Measurements from ENCODE around the gene NTNG1. TPM values are rescaled to one million over a fixed set of nuclear protein-coding genes. Genes with fewer than 3 reads are reported as not detected.
A peak's percentile ranks its signal among the peaks of the same experiment; 100 is the strongest.

NTNG1 gene
- total RNA-seq, 4 donors from 2014 or later, result 0.41 to 1.3 TPM; not detected in 2

DNA sequence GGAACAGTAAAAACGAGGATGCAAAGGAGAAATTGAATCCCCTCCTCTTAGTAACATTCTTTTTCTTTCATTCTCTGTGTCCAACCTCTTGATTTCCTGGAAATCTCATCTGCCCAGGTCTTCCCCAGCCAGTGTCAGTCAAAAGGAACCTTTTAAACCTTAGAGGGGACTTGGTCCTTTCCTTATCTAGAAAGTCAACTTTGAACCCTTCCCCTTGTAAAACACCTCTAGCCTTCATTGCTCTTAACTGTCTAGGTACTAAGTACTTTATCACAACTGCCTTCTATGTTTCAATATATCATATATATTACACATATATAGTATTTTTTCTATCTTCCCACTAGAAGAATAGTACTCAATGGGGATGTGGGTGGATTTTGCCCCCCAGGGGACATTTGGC is 282.1 kb downstream of the NTNG1 start:
- Histone ChIP-seq H3K36me3 (no peaks in the 10 kb centered on the region), H3K9me3 (no peaks in the 10 kb centered on the region), H3K4me1 (no peaks in the 10 kb centered on the region), H3K27ac (no peak overlapping the region), H3K4me3 (no peak overlapping the region), H3K27me3 (no peaks in the 10 kb centered on the region)
- TF ChIP-seq, protein P1, sequence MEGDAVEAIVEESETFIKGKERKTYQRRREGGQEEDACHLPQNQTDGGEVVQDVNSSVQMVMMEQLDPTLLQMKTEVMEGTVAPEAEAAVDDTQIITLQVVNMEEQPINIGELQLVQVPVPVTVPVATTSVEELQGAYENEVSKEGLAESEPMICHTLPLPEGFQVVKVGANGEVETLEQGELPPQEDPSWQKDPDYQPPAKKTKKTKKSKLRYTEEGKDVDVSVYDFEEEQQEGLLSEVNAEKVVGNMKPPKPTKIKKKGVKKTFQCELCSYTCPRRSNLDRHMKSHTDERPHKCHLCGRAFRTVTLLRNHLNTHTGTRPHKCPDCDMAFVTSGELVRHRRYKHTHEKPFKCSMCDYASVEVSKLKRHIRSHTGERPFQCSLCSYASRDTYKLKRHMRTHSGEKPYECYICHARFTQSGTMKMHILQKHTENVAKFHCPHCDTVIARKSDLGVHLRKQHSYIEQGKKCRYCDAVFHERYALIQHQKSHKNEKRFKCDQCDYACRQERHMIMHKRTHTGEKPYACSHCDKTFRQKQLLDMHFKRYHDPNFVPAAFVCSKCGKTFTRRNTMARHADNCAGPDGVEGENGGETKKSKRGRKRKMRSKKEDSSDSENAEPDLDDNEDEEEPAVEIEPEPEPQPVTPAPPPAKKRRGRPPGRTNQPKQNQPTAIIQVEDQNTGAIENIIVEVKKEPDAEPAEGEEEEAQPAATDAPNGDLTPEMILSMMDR (IDR thresholded peaks at IDR 0.05), result no peak
- TF ChIP-seq POLR2A (IDR thresholded peaks at IDR 0.05), result no peak
- WGBS, 2 donors, result 60 to 67% methylated on average over 1 of the region's 1 CpG
- no peak for DNase-seq
- intact Hi-C loops (cut with DNase I), result no loop called here

DNA sequence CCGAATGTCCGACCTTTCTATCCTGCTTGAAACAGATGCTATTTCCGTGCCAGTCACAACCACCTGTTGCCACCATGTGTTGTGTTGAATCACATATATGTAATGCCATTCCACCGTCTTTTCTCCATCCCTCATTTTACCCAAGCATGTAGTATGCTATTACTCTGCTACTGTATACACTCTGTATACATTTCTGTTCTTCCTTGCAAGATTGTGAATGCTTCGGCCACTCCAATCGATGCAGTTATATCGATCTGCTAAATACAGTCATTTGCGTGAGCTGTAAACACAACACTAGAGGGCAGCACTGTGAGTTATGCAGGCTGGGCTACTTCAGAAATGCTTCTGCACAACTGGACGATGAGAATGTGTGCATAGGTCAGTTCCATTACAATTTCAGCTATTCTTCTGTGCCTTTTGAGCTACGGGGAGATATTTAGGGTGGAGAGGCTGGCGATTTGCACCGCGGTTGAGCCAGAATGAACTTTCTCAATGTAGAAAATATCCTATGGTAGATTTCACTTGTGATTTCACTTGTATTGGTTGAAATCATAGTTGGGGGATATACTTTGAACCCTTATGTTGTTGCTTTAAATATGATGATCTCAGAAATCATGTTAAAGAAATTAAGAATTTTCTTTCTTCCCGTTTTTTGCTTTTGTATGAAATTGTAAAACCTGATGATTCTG is 289.8 kb downstream of the NTNG1 start:
- intact Hi-C loops (cut with DNase I), result no loop called here

DNA sequence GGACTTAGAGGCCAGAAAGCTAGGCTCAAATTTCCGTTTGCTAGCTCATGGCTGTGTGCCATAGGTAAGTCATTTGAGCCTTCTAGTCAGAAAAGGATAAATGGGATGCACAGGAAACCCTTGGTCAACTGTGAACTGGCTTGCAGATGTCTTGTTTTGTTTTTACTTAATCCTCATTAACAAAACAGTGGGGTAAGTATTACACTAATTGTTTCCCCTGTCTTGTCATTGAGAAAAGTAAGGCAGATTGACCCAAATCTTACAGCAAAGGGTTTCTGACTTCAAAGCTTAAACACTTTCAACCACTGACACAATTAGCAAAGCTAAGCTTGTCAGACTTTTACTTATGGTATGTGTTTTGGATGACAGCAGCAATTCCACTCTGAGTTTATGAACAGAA is 291.3 kb downstream of the NTNG1 start:
- no peaks in the 10 kb centered on the region for H3K4me1 ChIP-seq
- no peaks in the 10 kb centered on the region for H3K27me3 ChIP-seq
- no peaks in the 10 kb centered on the region for H3K36me3 ChIP-seq
- intact Hi-C loops (cut with DNase I), result no loop called here
- no peak for TF ChIP-seq POLR2A (IDR thresholded peaks at IDR 0.05)
- TF ChIP-seq, protein P1 (IDR thresholded peaks at IDR 0.05), result no peak
- no peak overlapping the region for H3K4me3 ChIP-seq
- no peaks in the 10 kb centered on the region for H3K9me3 ChIP-seq
- no peak overlapping the region for H3K27ac ChIP-seq
- DNase-seq, result no peak
- WGBS, 2 donors, result 30 to 63% methylated on average over 1 of the region's 1 CpG

More for the DNA sequence above, 289.8 kb downstream of the NTNG1 start:
- Histone ChIP-seq H3K9me3 (no peaks in the 10 kb centered on the region), H3K4me1 (no peaks in the 10 kb centered on the region), H3K27ac (no peak overlapping the region), H3K4me3 (no peak overlapping the region), H3K27me3 (no peaks in the 10 kb centered on the region), H3K36me3 (no peaks in the 10 kb centered on the region)
- no peak for DNase-seq
- TF ChIP-seq, protein P1 (IDR thresholded peaks at IDR 0.05), result peak; percentile 28 to 72 (median 52)
- no peak for TF ChIP-seq POLR2A (IDR thresholded peaks at IDR 0.05)
- 65 to 71% methylated on average over 14 of the region's 14 CpGs for WGBS, 2 donors

DNA sequence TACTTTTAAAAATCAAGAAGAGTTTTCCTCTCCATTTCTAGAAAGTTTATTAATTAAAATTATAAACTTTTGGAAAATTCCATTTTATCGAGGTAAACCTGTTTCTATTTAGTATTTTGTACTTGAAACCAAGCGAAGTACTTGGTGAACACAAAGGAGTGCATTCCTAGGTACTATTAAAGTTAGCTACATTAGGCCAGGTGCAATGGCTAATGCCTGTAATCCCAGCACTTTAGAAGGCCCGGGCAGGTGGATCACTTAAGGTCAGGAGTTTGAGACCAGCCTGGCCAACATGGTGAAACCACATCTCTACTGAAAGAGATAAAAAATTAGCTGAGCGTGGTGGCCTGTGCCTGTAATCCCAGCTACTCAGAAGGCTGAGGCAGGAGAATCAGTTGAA is 292.2 kb downstream of the NTNG1 start:
- WGBS, 2 donors, result 90 to 97% methylated on average over 4 of the region's 4 CpGs
- no peaks in the 10 kb centered on the region for H3K36me3 ChIP-seq
- no peak for DNase-seq
- TF ChIP-seq POLR2A (IDR thresholded peaks at IDR 0.05), result no peak
- TF ChIP-seq, protein P1 (IDR thresholded peaks at IDR 0.05), result no peak
- no peak overlapping the region for H3K4me3 ChIP-seq
- H3K9me3 ChIP-seq, result no peaks in the 10 kb centered on the region
- no peak overlapping the region for H3K27ac ChIP-seq
- no peaks in the 10 kb centered on the region for H3K4me1 ChIP-seq
- intact Hi-C loops (cut with DNase I), result no loop called here
- H3K27me3 ChIP-seq, result no peaks in the 10 kb centered on the region

DNA sequence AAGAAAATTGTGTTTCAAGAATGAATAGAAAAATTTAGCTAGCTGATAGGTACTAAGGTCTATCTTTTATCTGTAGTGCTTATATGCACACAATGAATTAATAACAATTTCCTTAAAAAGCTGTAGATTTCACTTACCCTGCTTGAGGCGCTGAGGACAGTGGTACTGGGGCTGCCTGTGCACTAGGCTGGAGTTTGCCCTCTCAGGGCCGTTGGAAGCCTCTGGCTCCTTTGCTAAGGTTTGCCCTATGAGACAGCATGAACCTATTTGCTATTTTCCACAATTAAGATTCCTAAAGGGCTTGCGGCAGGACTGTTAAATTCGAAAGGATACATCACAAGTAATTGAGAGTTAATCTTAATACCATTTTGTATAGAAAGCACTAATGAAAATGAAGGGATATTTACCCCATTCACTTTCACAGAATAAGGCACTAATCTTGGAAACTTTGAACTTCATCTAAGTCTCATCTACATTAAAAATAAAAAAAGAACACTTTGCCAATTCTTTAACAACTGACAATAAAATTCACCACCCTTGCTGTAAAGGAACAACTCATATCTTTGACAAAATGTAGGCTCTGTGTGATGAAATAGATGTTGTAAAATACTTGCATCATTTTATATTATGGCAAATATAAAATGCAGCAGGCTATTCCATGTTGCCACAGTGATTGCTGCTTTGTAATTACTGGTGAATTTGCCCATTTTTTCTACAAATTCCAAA is 293.0 kb downstream of the NTNG1 start:
- no peaks in the 10 kb centered on the region for H3K36me3 ChIP-seq
- 51 to 61% methylated on average over 4 of the region's 4 CpGs for WGBS, 2 donors
- H3K27ac ChIP-seq, result no peak overlapping the region
- H3K9me3 ChIP-seq, result no peaks in the 10 kb centered on the region
- no peak for DNase-seq
- TF ChIP-seq, protein P1 (IDR thresholded peaks at IDR 0.05), result no peak
- no peak for TF ChIP-seq POLR2A (IDR thresholded peaks at IDR 0.05)
- H3K4me1 ChIP-seq, result no peaks in the 10 kb centered on the region
- intact Hi-C loops (cut with DNase I), result no loop called here
- H3K4me3 ChIP-seq, result no peak overlapping the region
- no peaks in the 10 kb centered on the region for H3K27me3 ChIP-seq

All from esophagus squamous epithelium (tissue), 5 donors.